Upper lobe of right lung (tissue), 1 donor: ENCODE measurements around the gene SAT2. TPM values are rescaled to one million over a fixed set of nuclear protein-coding genes. Genes with fewer than 3 reads are reported as not detected.

Experiments used
- ATAC-seq: fragments of 200-7000 bp; cut with Tn5 transposase; one replicate; pipeline ENCODE4 v1.9.1; 2020; ENCODE audit warnings: mild to moderate bottlenecking, moderate library complexity
- DNase-seq: peaks from one replicate; pipeline ENCODE4 v3.0.0-alpha.2; 2020
- H3K27ac ChIP-seq: fragments of 200-600 bp; one replicate; pipeline ENCODE4 v1.8.0; 2022
- H3K27me3 ChIP-seq: fragments of 200-600 bp; one replicate; pipeline ENCODE4 v1.8.0; 2022; ENCODE audit warnings: mild to moderate bottlenecking
- H3K36me3 ChIP-seq: fragments of 200-600 bp; one replicate; pipeline ENCODE4 v1.8.0; 2022
- H3K4me1 ChIP-seq: fragments of 200-600 bp; one replicate; pipeline ENCODE4 v1.8.0; 2022
- H3K4me3 ChIP-seq: fragments of 200-600 bp; one replicate; pipeline ENCODE4 v1.8.0; 2022; ENCODE audit warnings: mild to moderate bottlenecking
- H3K9me3 ChIP-seq: fragments of 200-600 bp; one replicate; pipeline ENCODE4 v1.8.0; 2022
- intact Hi-C: fragments of 100-400 bp; cut with DNase I; formaldehyde crosslinking; loops from one replicate; pipeline ENCODE4 v1.11.0; 2022
- total RNA-seq: library from RNA; stranded (reverse); fragmentation: NEBNext Ultra II Directional; extraction: Animal tissue kit (Norgen Biotek cat#: 25700); gene quantifications from one replicate; pipeline ENCODE4 v1.2.1, GENCODE V29; 2021
- TF ChIP-seq, protein P1 (sequence below): fragments of 200-600 bp; IDR thresholded peaks from one replicate; pipeline ENCODE4 v1.8.0; 2022; ENCODE audit warnings: antibody characterized with exemption
- donor health status: DM: no; HTN: yes; CAD: no; lungs with severe emphysema.

Gene SAT2
- total RNA-seq, 1 donor from 2014 or later, result 81.7 TPM

DNA sequence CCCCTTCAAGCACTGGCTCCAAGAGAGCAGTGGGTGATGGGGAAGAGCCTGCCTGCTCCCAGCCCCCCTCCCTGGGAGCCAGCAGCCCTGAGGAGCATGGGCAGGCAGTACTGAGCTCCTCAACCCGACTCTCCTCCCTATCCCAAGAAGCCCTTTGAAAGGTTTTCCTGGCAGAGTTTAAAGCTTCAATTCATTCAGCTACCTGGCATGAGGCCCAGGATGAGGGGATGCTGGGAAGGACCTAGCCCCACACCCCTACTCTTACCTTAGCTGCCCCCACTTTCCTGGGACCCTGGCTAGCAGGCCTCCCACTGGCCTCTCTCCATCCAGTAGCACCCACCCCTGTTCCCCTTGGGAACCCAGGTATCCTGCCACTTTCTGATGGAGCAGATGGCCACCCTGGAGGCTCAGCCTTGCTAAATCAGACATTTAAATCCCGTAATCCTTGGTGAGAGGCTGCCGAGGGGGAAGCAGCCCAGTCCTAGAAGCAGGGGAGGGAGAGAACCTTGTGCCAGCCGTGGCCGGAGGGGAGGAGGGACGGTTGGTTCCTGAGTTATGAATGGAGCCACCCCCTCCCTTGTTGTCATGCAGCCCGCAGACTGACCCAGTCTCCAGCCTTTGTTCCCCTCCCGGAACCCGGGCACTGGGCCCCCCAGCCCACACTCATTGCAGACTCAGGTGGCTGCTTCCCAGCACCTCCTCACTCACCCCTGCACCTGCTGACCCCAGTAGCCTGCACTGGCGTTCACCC is 40.2 kb upstream of the SAT2 start:
- DNase-seq (no peak), ATAC-seq (peak; percentile 19)
- TF ChIP-seq, protein P1, sequence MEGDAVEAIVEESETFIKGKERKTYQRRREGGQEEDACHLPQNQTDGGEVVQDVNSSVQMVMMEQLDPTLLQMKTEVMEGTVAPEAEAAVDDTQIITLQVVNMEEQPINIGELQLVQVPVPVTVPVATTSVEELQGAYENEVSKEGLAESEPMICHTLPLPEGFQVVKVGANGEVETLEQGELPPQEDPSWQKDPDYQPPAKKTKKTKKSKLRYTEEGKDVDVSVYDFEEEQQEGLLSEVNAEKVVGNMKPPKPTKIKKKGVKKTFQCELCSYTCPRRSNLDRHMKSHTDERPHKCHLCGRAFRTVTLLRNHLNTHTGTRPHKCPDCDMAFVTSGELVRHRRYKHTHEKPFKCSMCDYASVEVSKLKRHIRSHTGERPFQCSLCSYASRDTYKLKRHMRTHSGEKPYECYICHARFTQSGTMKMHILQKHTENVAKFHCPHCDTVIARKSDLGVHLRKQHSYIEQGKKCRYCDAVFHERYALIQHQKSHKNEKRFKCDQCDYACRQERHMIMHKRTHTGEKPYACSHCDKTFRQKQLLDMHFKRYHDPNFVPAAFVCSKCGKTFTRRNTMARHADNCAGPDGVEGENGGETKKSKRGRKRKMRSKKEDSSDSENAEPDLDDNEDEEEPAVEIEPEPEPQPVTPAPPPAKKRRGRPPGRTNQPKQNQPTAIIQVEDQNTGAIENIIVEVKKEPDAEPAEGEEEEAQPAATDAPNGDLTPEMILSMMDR, result no peak
- Histone ChIP-seq H3K27ac (no peak overlapping the region), H3K4me1 (no peaks in the 10 kb centered on the region), H3K4me3 (no peak overlapping the region), H3K27me3 (no peaks in the 10 kb centered on the region), H3K9me3 (no peaks in the 10 kb centered on the region), H3K36me3 (peaks cover 48% of the 10 kb centered on the region)
- intact Hi-C loops, result no loop called here

DNA sequence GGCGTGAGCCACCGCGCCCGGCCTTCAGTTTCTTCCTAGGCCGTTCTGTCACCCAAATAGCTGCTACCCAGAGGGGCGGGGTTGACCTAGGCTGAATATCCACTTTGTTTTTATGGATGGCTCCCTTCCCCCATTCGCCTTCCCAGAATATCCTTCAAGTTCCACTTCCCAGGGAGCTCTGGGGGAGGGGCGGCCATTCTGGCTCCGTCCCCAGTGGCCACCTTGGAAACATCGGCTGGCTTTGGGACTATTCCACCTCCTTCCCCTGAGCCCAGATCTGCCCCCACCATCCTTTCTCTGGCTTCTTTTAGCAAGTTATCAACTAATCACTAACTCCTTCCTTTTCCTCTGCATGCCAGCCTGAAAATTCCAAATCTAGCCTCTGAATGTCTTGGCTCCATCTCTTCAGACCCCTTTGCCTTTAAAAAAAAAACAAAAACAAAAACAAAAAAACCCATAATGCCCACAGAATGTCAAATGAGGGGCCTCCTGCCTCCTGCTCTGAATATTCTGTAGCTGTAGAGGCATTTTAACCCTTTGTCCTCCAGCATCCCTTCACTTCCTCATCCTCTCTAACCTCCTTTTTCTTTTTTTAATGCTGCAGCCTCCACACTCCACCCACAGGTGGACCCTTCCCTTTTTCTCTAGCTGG is 29.5 kb upstream of the SAT2 start:
- TF ChIP-seq, protein P1, result no peak
- H3K27ac ChIP-seq, result no peak overlapping the region
- no peaks in the 10 kb centered on the region for H3K27me3 ChIP-seq
- ATAC-seq, result no peak
- no peaks in the 10 kb centered on the region for H3K4me1 ChIP-seq
- H3K9me3 ChIP-seq, result no peaks in the 10 kb centered on the region
- no peaks in the 10 kb centered on the region for H3K36me3 ChIP-seq
- no peak for DNase-seq
- intact Hi-C loops, result no loop called here
- no peak overlapping the region for H3K4me3 ChIP-seq

DNA sequence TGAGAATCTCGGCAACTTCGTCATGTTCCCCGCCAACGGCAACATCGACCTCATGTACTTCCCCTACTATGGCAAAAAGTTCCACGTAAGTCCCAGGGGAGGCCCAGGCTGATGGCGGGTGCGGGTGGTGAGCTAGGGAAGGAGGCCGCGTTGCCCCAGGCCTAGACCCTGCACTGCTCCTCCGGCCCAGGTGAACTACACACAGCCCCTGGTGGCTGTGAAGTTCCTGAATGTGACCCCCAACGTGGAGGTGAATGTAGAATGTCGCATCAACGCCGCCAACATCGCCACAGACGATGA is 27.9 kb upstream of the SAT2 start:
- Histone ChIP-seq H3K9me3 (no peaks in the 10 kb centered on the region), H3K4me3 (no peak overlapping the region), H3K36me3 (no peaks in the 10 kb centered on the region), H3K27me3 (peaks cover 16% of the 10 kb centered on the region), H3K4me1 (peaks cover 12% of the 10 kb centered on the region), H3K27ac (no peak overlapping the region)
- intact Hi-C loops, result no loop called here
- ATAC-seq (no peak), DNase-seq (no peak)
- TF ChIP-seq, protein P1, result no peak

DNA sequence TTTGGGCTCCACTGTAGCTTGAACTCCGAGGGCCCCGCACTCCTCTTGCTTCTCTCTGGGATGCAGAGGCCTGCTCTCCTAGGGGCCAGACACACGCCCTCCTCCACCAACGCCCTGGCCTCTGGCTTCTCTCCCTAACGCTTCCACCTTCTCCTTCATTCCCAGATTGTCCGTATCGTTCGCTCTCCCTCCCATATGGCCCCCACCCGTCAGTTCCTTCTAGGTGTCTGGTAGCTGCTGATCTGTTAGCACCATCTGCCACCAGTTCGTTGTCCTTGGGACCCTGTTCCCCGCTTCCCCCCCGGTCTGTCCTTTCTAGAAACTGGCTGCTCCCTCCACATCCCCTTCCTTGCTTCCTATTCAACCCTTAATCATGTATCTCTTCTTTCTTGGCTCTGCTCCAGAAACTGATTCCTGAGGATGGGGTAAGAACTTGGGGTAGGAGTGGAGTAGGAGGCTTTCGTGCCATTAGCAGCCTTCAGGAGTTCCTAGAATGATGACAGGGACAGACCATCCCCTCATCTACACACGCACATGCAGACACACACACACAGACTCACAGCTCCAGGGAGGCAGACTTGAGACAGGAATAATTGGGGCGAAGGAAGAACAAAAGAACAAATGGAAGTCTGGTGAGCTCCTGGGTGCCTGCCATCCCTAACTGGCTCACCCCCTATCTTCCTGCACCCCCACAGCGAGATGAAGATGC is 27.4 kb upstream of the SAT2 start:
- Histone ChIP-seq H3K9me3 (no peaks in the 10 kb centered on the region), H3K27ac (no peak overlapping the region), H3K36me3 (no peaks in the 10 kb centered on the region), H3K27me3 (peaks cover 21% of the 10 kb centered on the region), H3K4me3 (no peak overlapping the region), H3K4me1 (peaks cover 17% of the 10 kb centered on the region)
- intact Hi-C loops, result no loop called here
- TF ChIP-seq, protein P1, result no peak
- no peak for ATAC-seq
- DNase-seq, result no peak

DNA sequence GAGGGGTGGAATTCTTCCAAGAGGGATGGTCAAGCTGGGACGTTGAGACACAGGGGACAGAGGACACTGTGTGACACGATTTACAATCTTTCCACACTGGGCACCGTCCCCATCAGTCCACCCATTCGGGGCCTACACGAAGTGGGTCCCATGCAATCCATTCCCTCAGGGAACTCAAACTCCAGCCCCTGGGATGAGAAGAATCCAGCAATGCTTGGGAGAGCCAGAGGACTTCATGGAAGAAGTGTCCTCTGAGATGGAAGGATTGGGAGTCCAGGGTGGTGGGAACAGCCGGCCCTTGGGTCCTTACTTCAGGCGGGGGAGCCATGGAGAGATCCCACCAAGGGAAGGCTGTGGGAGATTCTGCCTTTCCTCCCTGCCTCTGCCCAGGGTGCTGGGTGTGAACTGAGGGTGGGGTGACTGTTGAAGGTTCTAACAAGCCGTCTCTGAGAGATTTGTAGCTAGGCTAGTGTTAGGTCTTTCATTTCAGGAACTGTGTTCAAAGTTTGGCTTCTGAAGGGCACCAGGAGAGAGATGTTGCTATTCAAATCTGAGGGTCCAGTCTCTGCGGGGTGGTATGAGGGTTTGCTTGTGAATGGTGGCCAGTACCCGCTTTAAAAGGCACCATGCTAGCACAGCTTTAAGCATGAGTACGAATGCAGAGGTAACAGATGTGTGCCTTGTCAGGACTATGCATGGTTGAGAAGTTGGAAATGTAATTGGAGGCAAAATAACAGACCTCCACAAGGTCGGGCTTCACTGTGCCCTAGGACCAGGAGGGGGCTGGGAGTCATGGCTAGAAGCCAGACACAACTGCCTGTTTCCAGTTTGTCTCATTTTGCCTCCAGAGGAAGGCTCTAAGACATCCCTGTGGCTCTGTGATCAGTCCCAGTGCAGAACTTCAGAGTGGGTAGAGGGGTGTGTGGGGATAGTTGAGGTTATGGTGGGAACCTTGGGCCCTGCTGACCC is 25.1 kb upstream of the SAT2 start:
- Histone ChIP-seq H3K27me3 (peaks cover 25% of the 10 kb centered on the region), H3K36me3 (no peaks in the 10 kb centered on the region), H3K27ac (no peak overlapping the region), H3K9me3 (no peaks in the 10 kb centered on the region), H3K4me3 (no peak overlapping the region), H3K4me1 (peaks cover 17% of the 10 kb centered on the region)
- DNase-seq, result no peak
- intact Hi-C loops, result no loop called here
- ATAC-seq, result no peak
- TF ChIP-seq, protein P1, result no peak
